HG03025 (cell line): ENCODE measurements around the gene AMER2.

Experiments used
- ATAC-seq: cut with Tn5 transposase; IDR thresholded peaks from one replicate; pipeline ENCODE4 v1.9.1; 2021; ENCODE audit warnings: mild to moderate bottlenecking, moderate library complexity; ENCODE audit not compliant: unreplicated experiment, low FRiP score

Gene AMER2, protein sequence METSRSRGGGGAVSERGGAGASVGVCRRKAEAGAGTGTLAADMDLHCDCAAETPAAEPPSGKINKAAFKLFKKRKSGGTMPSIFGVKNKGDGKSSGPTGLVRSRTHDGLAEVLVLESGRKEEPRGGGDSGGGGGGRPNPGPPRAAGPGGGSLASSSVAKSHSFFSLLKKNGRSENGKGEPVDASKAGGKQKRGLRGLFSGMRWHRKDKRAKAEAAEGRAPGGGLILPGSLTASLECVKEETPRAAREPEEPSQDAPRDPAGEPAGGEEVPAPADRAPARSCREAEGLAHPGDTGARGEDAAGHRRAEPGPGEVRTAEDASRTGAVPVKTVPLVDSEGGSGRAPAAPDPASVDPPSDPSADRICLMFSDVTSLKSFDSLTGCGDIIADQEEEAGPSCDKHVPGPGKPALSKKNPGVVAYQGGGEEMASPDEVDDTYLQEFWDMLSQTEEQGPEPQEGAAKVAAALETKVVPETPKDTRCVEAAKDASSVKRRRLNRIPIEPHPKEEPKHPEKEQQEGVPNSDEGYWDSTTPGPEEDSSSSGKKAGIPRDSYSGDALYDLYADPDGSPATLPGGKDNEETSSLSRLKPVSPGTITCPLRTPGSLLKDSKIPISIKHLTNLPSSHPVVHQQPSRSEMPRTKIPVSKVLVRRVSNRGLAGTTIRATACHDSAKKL

DNA sequence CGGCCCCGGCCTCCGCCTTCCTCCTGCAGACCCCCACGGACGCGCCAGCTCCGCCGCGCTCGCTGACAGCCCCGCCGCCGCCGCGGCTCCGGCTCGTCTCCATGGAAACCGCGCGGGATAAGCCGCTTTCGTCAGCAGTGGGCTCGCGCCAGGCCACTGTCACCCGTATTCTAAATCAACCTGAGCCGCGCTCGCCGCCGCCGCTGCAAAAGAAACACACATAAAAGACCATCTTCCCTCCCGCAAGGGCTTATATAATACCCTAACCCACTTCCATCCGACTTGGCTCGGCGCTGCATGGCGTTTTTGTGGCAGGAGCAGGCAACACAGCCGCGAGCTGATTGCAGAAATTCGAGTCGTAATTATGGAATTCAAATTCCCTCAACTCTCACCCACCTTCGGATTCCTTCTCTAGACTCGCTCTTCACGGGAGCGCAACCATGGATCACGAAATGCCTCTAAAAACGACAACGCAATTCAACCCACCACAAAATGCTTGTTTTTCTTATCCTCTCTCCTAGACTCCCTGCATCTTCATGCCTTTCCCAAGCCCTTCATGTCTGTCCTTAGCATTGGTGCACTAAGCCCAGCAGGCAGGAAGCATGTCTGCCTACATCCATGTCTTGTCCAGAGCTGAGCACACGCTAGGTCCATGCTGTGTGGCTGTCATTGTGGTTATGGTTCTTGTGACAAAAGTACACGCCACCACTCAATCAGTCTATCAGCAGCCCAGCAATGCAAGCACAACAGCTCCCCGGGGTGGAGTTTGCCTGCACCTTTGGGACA is at the start of gene AMER2:
TSS of gene AMER2 (minus strand) at position 772 of the 786 bp plus-strand sequence. CDS start at position 103, 669 bp downstream.
- no peak for ATAC-seq

DNA sequence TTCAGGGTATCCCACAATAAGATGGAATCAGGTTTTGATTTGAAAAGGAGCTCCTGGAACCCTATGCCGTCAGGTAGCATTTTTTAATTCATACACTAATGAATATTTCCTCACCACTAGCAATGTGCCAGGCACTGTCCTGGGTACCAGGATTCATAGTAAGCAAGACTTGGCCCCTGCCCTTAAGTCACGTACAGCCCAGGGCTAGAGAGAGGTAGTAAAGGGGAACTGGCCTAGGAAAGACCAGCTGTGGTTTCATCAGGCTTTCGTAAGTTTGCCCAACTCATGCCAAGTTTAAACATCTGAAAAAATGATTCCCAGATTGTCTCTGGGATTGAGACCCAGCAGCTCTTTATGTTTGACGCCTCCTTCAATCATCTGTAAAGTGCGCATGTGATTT is 45.9 kb upstream of the AMER2 start:
- no peak for ATAC-seq

DNA sequence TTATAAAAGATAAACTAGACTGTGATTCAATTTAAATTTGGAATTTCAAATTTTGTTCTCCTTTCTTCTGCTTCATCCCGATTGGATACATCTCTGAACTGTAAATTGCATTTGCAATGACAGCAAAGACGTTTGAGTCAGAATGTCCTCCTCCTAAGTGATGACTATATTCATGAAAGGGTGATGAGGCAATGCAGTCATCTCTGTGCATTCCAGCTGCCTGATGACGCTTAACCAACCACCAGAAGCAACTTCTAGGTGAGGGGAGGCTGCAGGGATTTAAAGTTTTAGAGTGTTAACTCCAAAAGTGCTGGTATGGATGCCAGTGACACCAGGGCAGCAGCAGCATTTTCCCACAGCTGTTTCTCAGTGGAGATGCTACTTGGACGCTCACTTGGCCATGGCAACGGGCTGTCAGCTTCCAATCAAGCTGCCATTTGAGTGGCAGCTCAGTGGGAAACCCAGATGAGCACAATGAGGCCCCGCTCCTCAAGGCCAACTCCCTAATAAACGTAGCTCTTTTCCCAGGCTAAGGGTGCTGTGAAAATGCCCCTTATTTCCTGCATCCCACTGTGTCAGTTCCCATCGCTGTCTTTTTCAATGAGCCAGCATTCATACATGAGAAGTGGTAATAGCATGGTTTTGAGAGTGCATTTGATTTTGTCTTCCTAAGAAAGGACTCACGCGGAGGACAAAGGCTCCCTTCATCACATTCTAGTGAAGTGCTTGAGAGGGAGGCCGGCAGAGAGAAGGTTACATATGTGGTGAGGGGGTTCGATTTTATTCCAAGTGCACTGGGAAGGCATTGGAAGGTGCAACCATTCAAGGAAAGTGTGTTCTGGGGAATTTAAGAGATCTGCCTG is 45.2 kb upstream of the AMER2 start:
- ATAC-seq: no peak

DNA sequence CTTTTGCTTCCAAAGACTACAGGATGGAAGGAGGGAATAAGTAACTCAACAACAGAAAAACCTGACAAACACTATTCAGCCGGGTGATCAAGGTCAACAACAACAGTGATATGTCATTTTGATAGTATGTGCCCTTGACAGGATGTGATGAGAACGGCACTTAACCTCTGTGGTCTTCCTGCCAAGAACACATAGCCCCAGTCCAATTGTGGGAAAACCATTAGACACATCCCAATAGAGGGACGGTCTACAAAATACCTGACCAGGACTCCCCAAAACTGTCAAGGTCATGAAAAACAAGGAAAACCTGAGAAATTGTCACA is 43.1 kb upstream of the AMER2 start:
- no peak for ATAC-seq

DNA sequence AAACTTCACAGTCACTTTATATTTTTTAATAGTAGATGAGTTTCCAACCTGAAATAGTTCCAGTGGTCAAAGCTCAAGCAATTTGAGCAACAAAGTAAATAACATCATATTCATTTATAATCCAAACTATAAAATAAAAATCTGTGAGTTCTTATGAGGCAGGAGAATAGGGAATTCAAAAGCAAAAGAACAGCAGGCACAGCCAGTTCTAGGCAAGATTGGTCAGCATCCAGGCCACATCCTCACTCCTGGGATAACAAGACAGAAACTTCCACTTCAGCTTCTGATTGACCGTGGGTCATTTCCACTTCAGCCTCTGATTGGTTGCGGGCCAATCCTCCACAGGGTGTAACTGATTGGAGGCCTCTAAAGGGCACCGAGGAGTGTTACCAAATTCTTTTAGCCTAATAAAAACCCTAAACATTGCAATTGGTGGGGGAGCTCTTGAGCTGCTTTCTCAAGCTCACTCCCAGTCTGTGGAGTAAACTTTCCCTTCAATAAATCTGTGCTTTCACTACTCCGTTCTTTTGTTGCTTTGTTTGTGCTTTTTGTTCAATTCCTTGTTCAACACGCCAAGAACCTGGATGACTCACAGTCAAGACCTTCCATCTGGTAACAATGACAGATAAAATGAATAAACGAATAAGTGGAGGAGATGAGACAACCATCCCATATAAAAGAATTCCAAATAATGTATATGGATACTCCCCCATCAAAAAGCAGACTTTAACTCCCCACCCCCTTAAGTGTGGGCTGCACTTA is 42.6 kb upstream of the AMER2 start:
- no peak for ATAC-seq

DNA sequence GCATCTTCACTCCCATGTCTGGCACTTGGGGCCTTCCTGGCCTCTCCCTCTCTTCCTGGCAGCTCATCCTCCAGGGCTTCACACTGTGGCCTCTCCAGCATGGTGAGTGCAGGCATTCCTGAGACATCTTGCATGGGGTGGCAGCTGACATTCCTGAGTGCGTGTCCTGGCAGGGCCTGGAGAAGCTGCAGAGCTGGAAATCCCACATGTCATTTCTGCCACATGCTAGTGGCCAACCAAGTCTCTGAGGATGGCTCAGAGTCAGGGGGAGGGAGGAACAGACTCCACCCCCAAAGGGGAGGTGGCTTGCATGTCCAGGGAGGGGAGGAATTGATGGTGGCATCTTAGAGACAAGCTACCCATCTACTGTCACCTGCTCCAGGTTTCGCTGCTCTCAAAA is 41.6 kb upstream of the AMER2 start:
- ATAC-seq: no peak

DNA sequence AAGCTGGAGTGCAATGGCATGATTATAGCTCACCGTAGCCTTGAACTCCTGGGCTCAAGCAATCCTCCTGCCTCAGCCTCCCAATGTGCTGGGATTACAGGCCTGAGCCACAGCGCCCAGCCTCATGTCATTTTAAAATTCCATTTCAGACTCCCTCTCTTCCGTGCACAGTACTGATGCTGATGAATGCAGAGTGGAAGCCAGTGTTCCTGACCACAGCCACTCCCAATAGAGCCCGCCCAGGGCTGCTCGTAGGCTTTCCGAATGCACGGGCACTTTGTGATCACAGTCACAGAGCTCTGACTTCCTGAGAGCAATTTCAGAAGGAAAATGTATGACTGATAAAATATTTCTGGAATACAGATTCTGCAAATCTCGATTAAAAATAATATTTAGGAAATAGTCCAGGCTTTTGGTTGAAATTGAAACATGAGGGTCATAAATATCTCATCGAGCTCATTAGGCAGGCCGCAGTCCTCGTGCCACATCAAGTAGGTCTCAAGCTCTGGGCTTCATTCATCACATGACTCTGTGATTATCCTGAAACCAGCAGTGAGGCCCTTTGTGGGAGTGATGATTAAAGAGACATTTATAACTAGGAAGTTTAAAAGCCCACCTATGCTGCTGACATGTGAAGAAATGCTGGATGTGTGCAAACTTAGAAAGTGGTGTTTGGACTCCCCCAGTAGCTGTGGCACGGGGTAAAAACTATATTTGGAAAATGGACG is 38.9 kb upstream of the AMER2 start:
- no peak for ATAC-seq

DNA sequence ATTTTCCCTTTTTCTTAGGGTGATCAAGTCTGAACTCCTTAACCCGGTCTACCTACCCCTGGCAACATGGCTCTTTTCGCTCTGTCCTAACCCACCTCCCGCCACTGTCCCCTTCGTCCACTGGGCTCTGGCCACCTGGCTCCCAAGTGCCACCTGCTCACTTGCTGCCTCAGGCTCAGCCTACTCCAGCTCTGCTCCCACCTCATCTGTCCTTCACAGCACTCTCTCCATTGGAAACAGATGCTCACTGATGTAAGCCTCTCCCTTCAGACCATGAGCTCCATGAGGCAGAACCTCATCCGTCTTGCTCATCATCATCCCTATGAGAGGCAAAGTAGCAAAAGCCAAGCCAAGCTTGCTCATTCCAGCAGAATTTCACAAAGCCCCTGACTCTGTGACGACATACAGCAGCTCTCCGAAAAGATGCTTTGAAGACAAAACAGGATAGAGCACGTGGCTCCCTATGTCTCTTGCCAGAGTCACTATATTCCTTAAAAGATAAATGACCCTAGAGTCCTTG is 35.3 kb upstream of the AMER2 start:
- no peak for ATAC-seq

DNA sequence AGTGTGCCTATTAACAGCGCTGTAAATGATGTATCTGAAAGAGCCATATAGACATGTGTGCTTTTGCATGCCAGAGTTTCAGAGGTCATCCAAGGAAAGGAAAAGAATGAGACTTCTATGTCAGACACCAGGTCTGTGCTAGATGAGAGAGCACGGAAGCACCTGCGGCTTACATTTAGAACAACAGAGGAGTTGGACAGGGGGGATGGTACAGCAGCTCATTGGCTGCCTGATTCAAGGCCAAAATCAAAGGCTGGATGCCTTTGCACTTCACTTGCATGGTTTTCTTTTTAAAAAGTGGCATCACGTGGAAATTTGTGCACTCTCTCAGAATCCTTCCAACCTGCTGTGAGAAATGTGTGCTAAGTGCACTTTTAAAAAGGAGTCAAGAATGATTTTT is 32.8 kb upstream of the AMER2 start:
- ATAC-seq: no peak

DNA sequence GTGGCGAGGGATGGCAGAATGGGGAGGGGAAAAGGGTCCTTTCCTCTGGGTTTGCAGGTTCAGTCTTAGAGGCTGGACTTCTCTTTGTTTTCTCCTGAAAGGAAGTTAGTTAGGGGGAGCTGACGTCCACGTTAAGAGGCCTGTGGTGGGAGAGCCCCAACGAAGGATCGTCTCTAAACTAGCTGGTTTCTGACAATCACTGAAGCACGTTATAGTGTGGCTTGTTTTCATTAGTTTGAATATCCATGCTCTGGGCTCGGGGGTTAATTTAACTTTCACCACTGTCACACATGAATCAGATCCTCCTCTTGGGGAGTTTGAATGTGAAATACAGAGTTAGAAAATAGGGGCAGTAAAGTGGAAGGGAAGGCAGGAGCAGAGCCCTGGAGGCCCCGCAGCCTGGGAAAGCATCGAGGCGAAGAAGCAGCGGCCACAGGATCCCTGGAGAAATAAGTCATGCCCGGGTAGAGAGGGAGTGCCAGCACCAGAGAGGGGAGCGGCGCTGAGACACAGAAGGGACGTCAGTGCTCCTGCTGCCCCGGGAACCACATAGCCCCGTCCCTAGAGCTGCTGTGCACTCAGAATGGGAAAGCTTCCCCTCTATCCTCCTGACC is 31.1 kb upstream of the AMER2 start:
- ATAC-seq: no peak

DNA sequence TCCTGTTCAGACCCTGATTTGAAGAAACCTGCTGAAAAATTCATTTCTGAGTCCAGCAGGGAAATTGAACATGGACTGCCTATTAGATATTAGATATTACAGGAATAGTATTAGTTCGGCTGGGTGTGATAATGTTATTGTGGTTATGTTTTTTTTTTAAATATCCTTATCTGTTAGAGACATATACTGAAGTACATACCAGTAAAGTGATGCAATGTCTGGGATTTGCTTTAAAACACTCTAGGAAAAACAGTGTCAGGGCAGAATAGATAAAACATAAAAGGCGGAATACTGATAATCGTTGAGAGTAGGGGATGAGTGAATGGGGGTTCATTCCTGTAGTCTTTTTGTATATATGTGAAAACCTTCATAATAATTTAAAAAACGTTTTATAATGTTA is 28.7 kb upstream of the AMER2 start:
- ATAC-seq: no peak

DNA sequence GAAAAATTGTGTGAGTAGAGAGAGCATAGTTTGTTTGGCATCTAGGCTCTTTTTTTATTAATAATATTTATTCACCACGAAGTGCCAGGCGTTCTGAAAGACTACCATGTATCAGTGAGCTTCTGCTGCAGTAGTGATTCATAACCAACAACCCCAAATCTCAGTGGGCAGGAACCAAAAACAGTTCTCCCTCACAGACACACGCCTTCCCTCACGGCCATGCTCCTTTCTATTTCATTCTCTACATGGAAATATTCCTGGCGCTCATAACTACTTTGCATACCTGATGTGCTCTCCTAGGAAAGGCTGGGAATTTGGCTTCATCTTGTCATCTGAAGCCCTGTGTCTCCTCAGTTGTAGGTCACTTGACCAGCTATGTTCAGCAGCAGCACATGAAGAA is 26.6 kb upstream of the AMER2 start:
- no peak for ATAC-seq

DNA sequence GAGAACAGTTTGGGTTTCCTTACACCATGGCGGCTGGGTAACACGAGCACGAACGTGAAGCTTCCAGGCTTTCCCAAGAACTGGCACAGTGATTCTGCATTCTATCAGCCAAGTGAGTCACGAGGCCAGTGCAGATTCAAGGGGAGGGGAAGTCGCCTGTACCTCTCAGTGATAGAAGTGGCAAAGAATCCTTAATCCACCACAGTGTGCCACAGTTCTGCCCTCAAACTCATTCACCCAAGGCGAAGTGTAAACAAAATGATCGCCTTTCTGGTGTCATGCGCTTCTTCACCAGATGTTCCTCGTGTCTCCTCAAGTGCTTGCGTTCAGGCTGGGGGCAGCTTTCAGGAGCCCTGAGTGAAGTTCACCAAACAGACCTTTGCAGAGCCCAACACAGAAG is 24.9 kb upstream of the AMER2 start:
- no peak for ATAC-seq

DNA sequence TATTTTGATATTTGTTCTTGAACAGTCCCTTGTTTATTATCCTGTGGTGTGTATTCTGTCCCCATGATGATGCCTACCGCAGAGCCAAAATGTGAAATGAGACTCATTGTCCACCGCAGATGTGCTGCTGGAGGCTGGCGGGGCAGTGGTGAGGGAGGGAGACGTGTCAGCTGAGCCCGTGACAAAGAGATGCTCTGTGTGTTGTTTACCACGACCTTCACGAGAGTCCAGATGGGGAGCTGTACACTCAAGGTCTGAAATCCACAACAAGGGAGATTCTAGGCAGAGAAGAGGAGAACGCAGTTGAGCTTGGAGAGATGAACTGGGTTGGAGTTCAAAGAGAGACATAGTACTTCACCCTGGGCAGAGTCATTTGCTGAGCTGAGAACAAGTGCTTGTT is 20.8 kb upstream of the AMER2 start:
- no peak for ATAC-seq

DNA sequence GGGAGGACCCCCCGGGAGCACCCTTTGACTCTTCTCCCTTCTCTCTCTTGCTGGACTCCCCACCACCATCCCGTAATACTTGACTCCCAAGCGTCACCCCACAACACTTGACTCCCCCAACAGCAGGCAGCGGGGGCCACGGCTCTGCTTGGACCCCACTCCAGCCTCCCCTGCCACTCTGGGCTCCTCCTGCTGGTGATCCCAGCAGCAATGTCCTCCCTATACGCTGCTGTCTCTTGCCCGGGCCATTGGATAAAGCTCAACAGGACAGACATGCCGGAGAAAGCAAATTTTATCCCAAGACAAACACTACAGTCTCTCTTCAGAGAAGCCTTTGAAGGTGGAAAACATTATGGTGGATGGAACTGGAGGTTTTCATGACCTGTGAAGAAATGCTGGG is 20.4 kb upstream of the AMER2 start:
- no peak for ATAC-seq

DNA sequence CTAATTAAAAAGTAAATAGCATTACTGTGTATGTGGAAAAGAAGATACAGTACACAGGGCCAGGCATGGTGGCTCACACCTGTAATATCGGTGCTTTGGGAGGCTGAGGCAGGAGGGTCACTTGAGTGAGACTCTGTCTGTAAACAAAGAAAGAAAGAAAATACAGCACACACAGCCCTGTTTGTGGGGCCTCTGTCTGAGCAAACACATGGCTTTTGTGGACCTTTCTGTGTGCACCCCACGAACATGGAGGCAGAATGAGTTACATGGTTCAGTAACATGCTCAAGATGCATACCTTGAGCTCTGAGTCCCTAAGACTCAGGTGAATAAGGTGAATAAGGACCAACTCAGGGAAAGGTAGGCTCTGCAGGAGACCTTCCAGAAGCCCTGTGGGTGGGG is 20.0 kb upstream of the AMER2 start:
- ATAC-seq: no peak

DNA sequence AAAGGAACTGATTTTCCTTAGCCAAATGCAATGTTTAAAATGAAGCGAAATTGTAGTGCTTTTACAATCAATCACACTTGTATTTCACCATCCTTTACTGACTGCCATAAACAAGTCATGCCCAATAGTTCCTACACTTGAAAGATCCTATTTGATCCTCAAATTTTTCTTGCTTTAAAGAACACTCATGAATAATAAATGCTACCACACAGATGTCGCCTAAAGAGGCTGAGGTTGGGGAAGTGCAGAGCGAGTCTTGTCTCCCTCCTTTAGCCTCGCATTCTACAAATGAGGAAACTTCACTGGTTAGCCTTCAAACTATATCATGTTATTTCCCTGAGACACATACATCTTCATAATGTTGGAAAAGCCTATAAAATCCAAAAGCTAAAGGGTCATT is 18.7 kb upstream of the AMER2 start:
- ATAC-seq: no peak

DNA sequence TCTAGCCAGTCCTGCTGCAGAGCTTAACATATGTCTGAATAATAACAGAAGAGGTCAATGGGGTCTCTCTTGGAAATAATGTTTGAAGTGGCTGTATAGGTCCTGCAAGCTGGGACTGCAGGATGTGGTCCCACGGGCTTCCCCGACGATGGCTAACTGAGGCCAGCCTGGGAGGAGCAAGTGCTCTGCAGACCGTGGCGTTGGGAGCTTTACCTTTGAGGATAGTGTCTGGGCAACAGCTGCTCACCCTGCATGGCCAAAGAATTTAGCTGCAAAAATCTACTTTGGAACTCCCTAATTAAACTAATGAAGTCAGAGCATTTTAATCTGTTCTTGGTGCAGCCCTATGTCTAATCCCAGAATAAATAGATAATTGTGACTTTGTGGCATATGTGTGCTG is 18.2 kb upstream of the AMER2 start:
- no peak for ATAC-seq

DNA sequence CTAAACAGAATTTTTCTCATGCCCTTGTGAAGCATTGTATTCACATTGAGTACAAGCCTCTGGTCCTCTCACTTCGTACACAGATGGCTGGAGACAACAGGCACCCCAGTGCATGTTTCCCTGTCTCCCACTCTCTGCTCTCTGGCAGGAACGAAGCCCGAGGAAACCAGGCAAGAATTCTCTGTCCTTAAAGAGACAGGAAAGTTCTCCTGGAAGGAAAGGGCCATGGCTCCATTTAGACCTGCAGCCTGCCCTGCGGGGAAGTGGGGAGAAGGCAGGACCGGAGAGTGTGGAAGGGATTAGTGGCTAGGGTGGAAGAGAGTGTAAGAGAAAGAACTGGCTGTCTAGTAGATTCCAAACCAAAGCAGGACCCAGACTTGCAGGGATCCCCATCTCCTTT is 15.5 kb upstream of the AMER2 start:
- ATAC-seq: no peak
